GM19452 (cell line): ENCODE data around the gene NAA40.

ENCODE experiments used
- ATAC-seq: cut with Tn5 transposase; IDR thresholded peaks from one replicate; pipeline ENCODE4 v1.9.1; 2021; ENCODE audit not compliant: unreplicated experiment

The NAA40 gene

GRCh38 chr11:63912678-63913077 lies 26.1 kb upstream of the NAA40 start:
- no peak for ATAC-seq

- ATAC-seq, result no peak
Observed at GRCh38 chr11:63913866-63914830, 24.7 kb upstream of the NAA40 start.

GRCh38 chr11:63914896-63915691 lies 23.7 kb upstream of the NAA40 start:
- ATAC-seq, result no peak

- ATAC-seq, result no peak
Observed at GRCh38 chr11:63915961-63916836, 22.6 kb upstream of the NAA40 start.

GRCh38 chr11:63916837-63917691 lies 21.7 kb upstream of the NAA40 start, which contains the start of gene RCOR2:
RCOR2 (minus strand) TSS chr11:63917164; CDS start chr11:63916456, 708 bp downstream.
- ATAC-seq, result no peak

- ATAC-seq, result no peak
Observed at GRCh38 chr11:63917692-63918506, 20.9 kb upstream of the NAA40 start.

GRCh38 chr11:63918507-63919191 lies 20.2 kb upstream of the NAA40 start:
- no peak for ATAC-seq

- ATAC-seq, result no peak
Observed at GRCh38 chr11:63919267-63920125, 19.3 kb upstream of the NAA40 start.

GRCh38 chr11:63920126-63920938 lies 18.5 kb upstream of the NAA40 start:
- no peak for ATAC-seq

- no peak for ATAC-seq
Observed at GRCh38 chr11:63920939-63921417, 17.8 kb upstream of the NAA40 start.

- ATAC-seq, result no peak
Observed at GRCh38 chr11:63922673-63923192, 16.1 kb upstream of the NAA40 start.

- no peak for ATAC-seq
Observed at GRCh38 chr11:63923319-63923718, 15.5 kb upstream of the NAA40 start.

GRCh38 chr11:63929616-63930015 lies 9.2 kb upstream of the NAA40 start:
- ATAC-seq, result no peak

- ATAC-seq, result no peak
Observed at GRCh38 chr11:63931045-63931444, 7.8 kb upstream of the NAA40 start.

GRCh38 chr11:63931876-63932275 lies 6.9 kb upstream of the NAA40 start:
- ATAC-seq, result no peak

GRCh38 chr11:63933459-63933858 lies 5.3 kb upstream of the NAA40 start:
- no peak for ATAC-seq
